WTC11 (cell line): ENCODE measurements around the gene PLXNC1. TPM values are rescaled to one million over a fixed set of nuclear protein-coding genes. Genes with fewer than 3 reads are reported as not detected.

ENCODE experiments used
- ATAC-seq: fragments of 200-7000 bp; cut with Tn5 transposase; 2 replicates; pipeline ENCODE4 v1.10.0; 2021; ENCODE audit warnings: mild to moderate bottlenecking, moderate library complexity
- CTCF ChIA-PET: fragments of 300-600 bp; sonication (Branson Sonifier 250); formaldehyde crosslinking; loops from one replicate; lab custom pipeline; 2021; ENCODE audit warnings: antibody characterized with exemption; lab: Charles Lee
- POLR2A ChIA-PET: fragments of 350-600 bp; sonication (Branson Sonifier 250); formaldehyde crosslinking; loops from one replicate; lab custom pipeline; 2021; ENCODE audit warnings: antibody characterized with exemption; lab: Charles Lee
- DNase-seq: peaks from one replicate; pipeline ENCODE4 v3.0.0; 2021; ENCODE audit warnings: low spot score
- H3K27ac Mint-ChIP-seq: 2 replicates; pipeline ENCODE4 v1.8.0; 2021; ENCODE audit warnings: mixed read lengths
- H3K27me3 Mint-ChIP-seq: 2 replicates; pipeline ENCODE4 v1.8.0; 2021; ENCODE audit warnings: low read depth, mild to moderate bottlenecking, moderate library complexity, mixed read lengths
- H3K36me3 Mint-ChIP-seq: 2 replicates; pipeline ENCODE4 v1.8.0; 2021; ENCODE audit warnings: mixed read lengths
- H3K4me1 Mint-ChIP-seq: 2 replicates; pipeline ENCODE4 v1.8.0; 2022; ENCODE audit warnings: mixed read lengths
- H3K4me3 Mint-ChIP-seq: 2 replicates; pipeline ENCODE4 v1.8.0; 2021; ENCODE audit warnings: mild to moderate bottlenecking, moderate library complexity, mixed read lengths
- H3K9me3 Mint-ChIP-seq: 2 replicates; pipeline ENCODE4 v1.8.0; 2021; ENCODE audit warnings: mixed read lengths
- ATF3 ChIP-seq: sonication (generic); formaldehyde crosslinking; conservative IDR thresholded peaks from 2 replicates; pipeline ENCODE4 v1.8.1; 2022; ENCODE audit warnings: mild to moderate bottlenecking, missing genetic modification reagents
- ELF4 ChIP-seq: sonication (generic); formaldehyde crosslinking; IDR thresholded peaks from 2 replicates; pipeline ENCODE4 v1.8.1; 2022; ENCODE audit warnings: low read depth, mild to moderate bottlenecking, moderate library complexity, missing genetic modification reagents
- ERG ChIP-seq: fragments of 250-450 bp; sonication (Bioruptor Pico); IDR thresholded peaks from 2 replicates; pipeline ENCODE4 v1.8.0; 2021; ENCODE audit warnings: mild to moderate bottlenecking
- GABPB1 ChIP-seq: sonication (generic); formaldehyde crosslinking; IDR thresholded peaks from 2 replicates; pipeline ENCODE4 v1.8.1; 2023; ENCODE audit warnings: mild to moderate bottlenecking, missing genetic modification reagents
- JAZF1 ChIP-seq: fragments of 250-450 bp; sonication (Bioruptor Pico); IDR thresholded peaks from 2 replicates; pipeline ENCODE4 v1.9.0; 2021; ENCODE audit warnings: moderate library complexity, mild to moderate bottlenecking, inconsistent platforms
- NR3C1 ChIP-seq: sonication (generic); formaldehyde crosslinking; conservative IDR thresholded peaks from 2 replicates; pipeline ENCODE4 v1.8.1; 2023; ENCODE audit warnings: low read depth, mild to moderate bottlenecking, missing genetic modification reagents
- OVOL2 ChIP-seq: fragments of 250-450 bp; sonication (Bioruptor Pico); IDR thresholded peaks from 2 replicates; pipeline ENCODE4 v1.9.0; 2021; ENCODE audit warnings: mild to moderate bottlenecking, borderline replicate concordance
- RORB ChIP-seq: fragments of 250-450 bp; sonication (Bioruptor Pico); IDR thresholded peaks from 2 replicates; pipeline ENCODE4 v1.9.0; 2021; ENCODE audit warnings: mild to moderate bottlenecking
- SMAD3 ChIP-seq: sonication (generic); formaldehyde crosslinking; IDR thresholded peaks from 2 replicates; pipeline ENCODE4 v1.8.0; 2022; ENCODE audit warnings: missing genetic modification reagents, mild to moderate bottlenecking, borderline replicate concordance
- ZNF121 ChIP-seq: sonication (generic); formaldehyde crosslinking; IDR thresholded peaks from 2 replicates; pipeline ENCODE4 v1.8.0; 2023; ENCODE audit warnings: missing genetic modification reagents
- ZNF219 ChIP-seq: sonication (generic); formaldehyde crosslinking; IDR thresholded peaks from 2 replicates; pipeline ENCODE4 v1.8.0; 2023; ENCODE audit warnings: missing genetic modification reagents, mild to moderate bottlenecking, borderline replicate concordance
- ZNF263 ChIP-seq: sonication (generic); formaldehyde crosslinking; IDR thresholded peaks from 2 replicates; pipeline ENCODE4 v1.8.1; 2022; ENCODE audit warnings: low read depth, mild to moderate bottlenecking, moderate library complexity, missing genetic modification reagents
- ZNF396 ChIP-seq: fragments of 250-450 bp; sonication (Bioruptor Pico); IDR thresholded peaks from 2 replicates; pipeline ENCODE4 v1.8.0; 2021; ENCODE audit warnings: mild to moderate bottlenecking, moderate library complexity, borderline replicate concordance
- ZNF416 ChIP-seq: fragments of 250-450 bp; sonication (Bioruptor Pico); IDR thresholded peaks from 2 replicates; pipeline ENCODE4 v1.9.0; 2021; ENCODE audit warnings: mild to moderate bottlenecking, inconsistent platforms
- ZNF423 ChIP-seq: fragments of 250-450 bp; sonication (Bioruptor Pico); IDR thresholded peaks from 2 replicates; pipeline ENCODE4 v2.1.2; 2022; ENCODE audit warnings: mild to moderate bottlenecking, moderate library complexity
- ZNF512 ChIP-seq: sonication (generic); formaldehyde crosslinking; IDR thresholded peaks from 2 replicates; pipeline ENCODE4 v1.8.1; 2022; ENCODE audit warnings: missing genetic modification reagents, borderline replicate concordance
- total RNA-seq: library from RNA; stranded (reverse); gene quantifications from 3 replicates; pipeline ENCODE4 v1.2.3, GENCODE V29; 2021
- TF ChIP-seq, protein P1 (sequence below): sonication (generic); formaldehyde crosslinking; IDR thresholded peaks from 2 replicates; pipeline ENCODE4 v1.8.1; 2023; ENCODE audit warnings: mild to moderate bottlenecking, missing genetic modification reagents
- TF ChIP-seq, protein P2 (sequence below): fragments of 250-450 bp; sonication (Bioruptor Pico); IDR thresholded peaks from 2 replicates; pipeline ENCODE4 v1.9.0; 2021; ENCODE audit warnings: mild to moderate bottlenecking

Gene PLXNC1
- total RNA-seq, 1 experiment from 2014 or later = 3.1 TPM

GRCh38 chr12:94297876-94298505 lies 149.6 kb downstream of the PLXNC1 start (continued):
- TF ChIP-seq ZNF219 (CRISPR knock-in tag) = no peak
- TF ChIP-seq, protein P1, sequence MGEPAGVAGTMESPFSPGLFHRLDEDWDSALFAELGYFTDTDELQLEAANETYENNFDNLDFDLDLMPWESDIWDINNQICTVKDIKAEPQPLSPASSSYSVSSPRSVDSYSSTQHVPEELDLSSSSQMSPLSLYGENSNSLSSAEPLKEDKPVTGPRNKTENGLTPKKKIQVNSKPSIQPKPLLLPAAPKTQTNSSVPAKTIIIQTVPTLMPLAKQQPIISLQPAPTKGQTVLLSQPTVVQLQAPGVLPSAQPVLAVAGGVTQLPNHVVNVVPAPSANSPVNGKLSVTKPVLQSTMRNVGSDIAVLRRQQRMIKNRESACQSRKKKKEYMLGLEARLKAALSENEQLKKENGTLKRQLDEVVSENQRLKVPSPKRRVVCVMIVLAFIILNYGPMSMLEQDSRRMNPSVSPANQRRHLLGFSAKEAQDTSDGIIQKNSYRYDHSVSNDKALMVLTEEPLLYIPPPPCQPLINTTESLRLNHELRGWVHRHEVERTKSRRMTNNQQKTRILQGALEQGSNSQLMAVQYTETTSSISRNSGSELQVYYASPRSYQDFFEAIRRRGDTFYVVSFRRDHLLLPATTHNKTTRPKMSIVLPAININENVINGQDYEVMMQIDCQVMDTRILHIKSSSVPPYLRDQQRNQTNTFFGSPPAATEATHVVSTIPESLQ (CRISPR knock-in tag) = no peak
- TF ChIP-seq, all 79 proteins: peak for 0

DNA sequence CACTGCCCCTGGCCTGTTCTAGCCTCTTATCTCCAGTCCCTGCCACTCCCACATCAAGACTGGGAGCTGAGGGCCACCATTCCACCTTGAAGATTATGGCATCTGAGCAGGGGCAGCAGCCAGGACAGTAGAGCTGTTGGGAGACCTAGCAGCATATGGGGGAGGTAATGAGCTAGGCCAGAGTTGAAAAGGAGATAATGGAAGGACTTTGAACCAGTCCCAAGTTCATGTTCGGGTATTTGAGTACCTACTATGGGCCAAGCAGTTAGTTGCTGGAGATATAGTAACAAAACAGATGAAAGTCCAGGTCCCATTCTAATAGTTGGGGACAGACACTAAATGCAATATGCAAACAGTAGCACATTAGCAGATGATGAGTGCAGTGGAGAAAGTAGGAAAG lies 151.5 kb downstream of the PLXNC1 start:
- CTCF ChIA-PET = no interaction called here
- no peak for ATAC-seq
- H3K36me3 Mint-ChIP-seq = peaks cover 5% of the 10 kb centered on the region; the same call in 1 of the 2 replicates

GRCh38 chr12:94304012-94304411 lies 155.6 kb downstream of the PLXNC1 start:
- H3K27ac Mint-ChIP-seq = no peak overlapping the region
- TF ChIP-seq ZNF423 = no peak
- TF ChIP-seq ZNF263 (CRISPR knock-in tag) = no peak
- TF ChIP-seq GABPB1 = no peak
- TF ChIP-seq ZNF396 (CRISPR knock-in tag) = no peak
- no peak for TF ChIP-seq RORB (CRISPR knock-in tag)
- TF ChIP-seq ZNF121 (CRISPR knock-in tag) = no peak
- no peak for TF ChIP-seq ZNF416 (CRISPR knock-in tag)
- no peak for TF ChIP-seq NR3C1 (CRISPR knock-in tag)
- no peak for TF ChIP-seq ERG (CRISPR knock-in tag)
- no peak for TF ChIP-seq OVOL2 (CRISPR knock-in tag)
- no peak for TF ChIP-seq ZNF512
- TF ChIP-seq JAZF1 (CRISPR knock-in tag) = no peak
- no peak for TF ChIP-seq ATF3 (CRISPR knock-in tag)
- H3K9me3 Mint-ChIP-seq = no peaks in the 10 kb centered on the region
- H3K27me3 Mint-ChIP-seq = no peaks in the 10 kb centered on the region
- CTCF ChIA-PET = interaction anchor here (0.6 to 1.4 kb wide), 4 partner anchors 105 to 572 kb away, joined by 3 to 5 read pairs (median 4); no protein-coding TSS in a partner anchor
- ATAC-seq = no peak; the same call in 1 of the 2 replicates
- peaks cover 36% of the 10 kb centered on the region for H3K4me1 Mint-ChIP-seq
- H3K4me3 Mint-ChIP-seq = no peak overlapping the region
- DNase-seq = no peak
- H3K36me3 Mint-ChIP-seq = peaks cover 31% of the 10 kb centered on the region
- POLR2A ChIA-PET = interaction anchor here (0.5 to 0.6 kb wide), 2 partner anchors 9 to 1232 kb away, joined by 3 to 7 read pairs; no protein-coding TSS in a partner anchor

More for the DNA sequence above, 151.5 kb downstream of the PLXNC1 start:
- Mint-ChIP-seq H3K27me3 (no peaks in the 10 kb centered on the region), H3K9me3 (no peaks in the 10 kb centered on the region), H3K4me1 (peaks cover 18% of the 10 kb centered on the region), H3K27ac (no peak overlapping the region), H3K4me3 (no peak overlapping the region)
- TF ChIP-seq ELF4 (CRISPR knock-in tag) (no peak), RORB (CRISPR knock-in tag) (no peak), SMAD3 (no peak)
- TF ChIP-seq, protein P2, sequence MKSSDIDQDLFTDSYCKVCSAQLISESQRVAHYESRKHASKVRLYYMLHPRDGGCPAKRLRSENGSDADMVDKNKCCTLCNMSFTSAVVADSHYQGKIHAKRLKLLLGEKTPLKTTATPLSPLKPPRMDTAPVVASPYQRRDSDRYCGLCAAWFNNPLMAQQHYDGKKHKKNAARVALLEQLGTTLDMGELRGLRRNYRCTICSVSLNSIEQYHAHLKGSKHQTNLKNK (CRISPR knock-in tag) = no peak
- DNase-seq = no peak
- POLR2A ChIA-PET = no interaction called here
